OCI-LY7 (cell line): Measurements from ENCODE around the gene GOLIM4.

Experiments
- EZH2phosphoT487 ChIP-seq: fragments of 200-600 bp; sonication (generic); IDR thresholded peaks from 2 replicates; pipeline ENCODE4 v1.6.1; 2018; ENCODE audit warnings: low read depth, borderline replicate concordance, mild to moderate bottlenecking, mixed run types, antibody characterized with exemption, low read length, moderate library complexity, mixed read lengths
- TF ChIP-seq, protein P1 (sequence below): fragments of 200-600 bp; sonication (generic); conservative IDR thresholded peaks from 2 replicates; pipeline ENCODE4 v1.5.1; 2014; ENCODE audit warnings: mild to moderate bottlenecking, antibody characterized with exemption, low read length, moderate library complexity, mixed read lengths

DNA sequence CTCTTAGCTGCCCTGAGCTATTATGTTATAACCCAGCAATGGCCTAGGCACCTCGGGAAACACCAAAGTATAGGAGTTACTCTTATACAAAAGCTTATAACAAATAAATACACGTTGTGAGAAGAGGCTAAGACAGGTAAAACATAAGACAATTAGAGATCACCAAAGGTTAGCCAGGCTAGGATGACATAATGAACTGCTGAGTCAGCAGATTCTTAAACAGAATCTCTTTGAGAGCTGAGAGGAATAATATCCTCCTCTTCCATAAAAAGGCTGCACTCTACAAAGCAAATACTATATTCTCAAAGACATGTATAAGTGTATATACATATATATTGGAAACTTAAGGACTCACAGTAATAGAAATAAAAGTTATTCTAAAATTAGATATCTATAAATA lies 37.2 kb downstream of the GOLIM4 start:
- TF ChIP-seq, protein P1, sequence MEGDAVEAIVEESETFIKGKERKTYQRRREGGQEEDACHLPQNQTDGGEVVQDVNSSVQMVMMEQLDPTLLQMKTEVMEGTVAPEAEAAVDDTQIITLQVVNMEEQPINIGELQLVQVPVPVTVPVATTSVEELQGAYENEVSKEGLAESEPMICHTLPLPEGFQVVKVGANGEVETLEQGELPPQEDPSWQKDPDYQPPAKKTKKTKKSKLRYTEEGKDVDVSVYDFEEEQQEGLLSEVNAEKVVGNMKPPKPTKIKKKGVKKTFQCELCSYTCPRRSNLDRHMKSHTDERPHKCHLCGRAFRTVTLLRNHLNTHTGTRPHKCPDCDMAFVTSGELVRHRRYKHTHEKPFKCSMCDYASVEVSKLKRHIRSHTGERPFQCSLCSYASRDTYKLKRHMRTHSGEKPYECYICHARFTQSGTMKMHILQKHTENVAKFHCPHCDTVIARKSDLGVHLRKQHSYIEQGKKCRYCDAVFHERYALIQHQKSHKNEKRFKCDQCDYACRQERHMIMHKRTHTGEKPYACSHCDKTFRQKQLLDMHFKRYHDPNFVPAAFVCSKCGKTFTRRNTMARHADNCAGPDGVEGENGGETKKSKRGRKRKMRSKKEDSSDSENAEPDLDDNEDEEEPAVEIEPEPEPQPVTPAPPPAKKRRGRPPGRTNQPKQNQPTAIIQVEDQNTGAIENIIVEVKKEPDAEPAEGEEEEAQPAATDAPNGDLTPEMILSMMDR, result no peak
- no peak for TF ChIP-seq EZH2phosphoT487
